HG03139 (cell line): ENCODE data around the gene CYP2J2.
"Not testable (repeated sequence)": the region's sequence is repeated elsewhere in the genome, so short reads cannot be mapped to it uniquely, and the experiment has no call there.

ENCODE experiments used
- ATAC-seq: cut with Tn5 transposase; IDR thresholded peaks from one replicate; pipeline ENCODE4 v1.9.1; 2021; ENCODE audit not compliant: unreplicated experiment

The CYP2J2 gene, protein sequence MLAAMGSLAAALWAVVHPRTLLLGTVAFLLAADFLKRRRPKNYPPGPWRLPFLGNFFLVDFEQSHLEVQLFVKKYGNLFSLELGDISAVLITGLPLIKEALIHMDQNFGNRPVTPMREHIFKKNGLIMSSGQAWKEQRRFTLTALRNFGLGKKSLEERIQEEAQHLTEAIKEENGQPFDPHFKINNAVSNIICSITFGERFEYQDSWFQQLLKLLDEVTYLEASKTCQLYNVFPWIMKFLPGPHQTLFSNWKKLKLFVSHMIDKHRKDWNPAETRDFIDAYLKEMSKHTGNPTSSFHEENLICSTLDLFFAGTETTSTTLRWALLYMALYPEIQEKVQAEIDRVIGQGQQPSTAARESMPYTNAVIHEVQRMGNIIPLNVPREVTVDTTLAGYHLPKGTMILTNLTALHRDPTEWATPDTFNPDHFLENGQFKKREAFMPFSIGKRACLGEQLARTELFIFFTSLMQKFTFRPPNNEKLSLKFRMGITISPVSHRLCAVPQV

DNA sequence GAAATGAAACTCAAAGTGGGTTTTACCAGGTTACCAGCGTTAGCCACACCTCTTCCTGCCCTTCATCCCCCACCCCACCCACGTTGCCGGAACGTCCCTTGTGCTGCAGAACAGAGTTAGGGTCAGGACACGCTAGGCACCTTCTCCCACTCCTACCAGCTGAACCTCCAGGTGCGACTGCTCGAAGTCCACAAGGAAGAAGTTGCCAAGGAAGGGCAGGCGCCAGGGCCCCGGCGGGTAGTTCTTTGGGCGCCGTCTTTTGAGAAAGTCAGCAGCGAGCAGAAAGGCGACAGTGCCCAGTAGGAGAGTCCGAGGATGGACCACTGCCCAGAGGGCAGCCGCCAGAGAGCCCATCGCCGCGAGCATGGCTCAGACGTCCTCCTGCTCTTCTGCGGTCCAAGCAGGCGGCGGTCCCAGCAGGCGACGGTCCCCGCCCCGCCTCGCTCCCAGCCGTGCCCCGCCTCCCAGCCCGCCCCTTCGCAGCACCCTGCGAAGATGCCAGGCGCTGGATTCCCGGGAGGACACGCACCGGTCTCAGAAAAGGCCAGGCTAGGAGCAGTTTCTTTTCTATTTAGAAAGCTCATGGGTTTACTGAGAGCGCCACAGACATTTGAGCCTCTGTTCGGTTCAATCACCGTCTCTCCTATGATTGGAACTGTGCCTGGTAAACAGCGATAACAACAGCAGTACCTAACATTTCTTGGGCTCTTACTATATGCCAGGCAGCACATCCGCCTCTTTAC lies at the start of gene CYP2J2:
Gene CYP2J2 (minus strand): TSS at position 393 of the 743 bp plus-strand sequence. CDS start 27 bp downstream, at position 366.
- peak; percentile 91 for ATAC-seq

- no peak for ATAC-seq
Measured at GRCh38 chr1:59973719-59974118, 47.1 kb upstream of the CYP2J2 start.

GRCh38 chr1:59972216-59972927 lies 45.8 kb upstream of the CYP2J2 start:
- ATAC-seq = no peak

GRCh38 chr1:59971464-59971911 lies 44.9 kb upstream of the CYP2J2 start:
- ATAC-seq = peak; percentile 73

DNA sequence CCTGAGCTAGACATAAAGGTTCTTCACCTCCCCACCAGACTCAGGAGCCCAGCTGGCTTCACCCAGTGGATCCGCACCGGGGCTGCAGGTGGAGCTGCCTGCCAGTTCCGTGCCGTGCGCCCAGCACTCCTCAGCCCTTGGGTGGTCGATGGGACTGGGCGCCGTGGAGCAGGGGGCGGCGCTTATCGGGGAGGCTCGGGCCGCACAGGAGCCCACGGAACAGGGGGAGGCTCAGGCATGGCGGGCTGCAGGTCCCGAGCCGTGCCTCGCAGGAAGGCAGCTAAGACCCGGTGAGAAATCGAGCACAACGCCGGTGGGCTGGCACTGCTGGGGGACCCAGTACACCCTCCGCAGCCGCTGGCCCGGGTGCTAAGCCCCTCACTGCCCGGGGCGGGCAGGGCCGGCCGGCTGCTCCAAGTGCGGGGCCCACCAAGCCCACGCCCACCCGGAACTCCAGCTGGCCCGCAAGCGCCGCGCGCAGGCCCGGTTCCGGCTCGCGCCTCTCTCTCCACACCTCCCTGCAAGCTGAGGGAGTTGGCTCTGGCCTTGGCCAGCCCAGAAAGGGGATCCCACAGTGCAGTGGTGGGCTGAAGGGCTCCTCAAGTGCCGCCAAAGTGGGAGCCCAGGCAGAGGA lies 43.1 kb upstream of the CYP2J2 start:
- not testable (repeated sequence) for ATAC-seq

GRCh38 chr1:59968746-59969145 lies 42.2 kb upstream of the CYP2J2 start:
- ATAC-seq = not testable (repeated sequence)

- ATAC-seq = no peak
Measured at GRCh38 chr1:59967780-59968179, 41.2 kb upstream of the CYP2J2 start.

DNA sequence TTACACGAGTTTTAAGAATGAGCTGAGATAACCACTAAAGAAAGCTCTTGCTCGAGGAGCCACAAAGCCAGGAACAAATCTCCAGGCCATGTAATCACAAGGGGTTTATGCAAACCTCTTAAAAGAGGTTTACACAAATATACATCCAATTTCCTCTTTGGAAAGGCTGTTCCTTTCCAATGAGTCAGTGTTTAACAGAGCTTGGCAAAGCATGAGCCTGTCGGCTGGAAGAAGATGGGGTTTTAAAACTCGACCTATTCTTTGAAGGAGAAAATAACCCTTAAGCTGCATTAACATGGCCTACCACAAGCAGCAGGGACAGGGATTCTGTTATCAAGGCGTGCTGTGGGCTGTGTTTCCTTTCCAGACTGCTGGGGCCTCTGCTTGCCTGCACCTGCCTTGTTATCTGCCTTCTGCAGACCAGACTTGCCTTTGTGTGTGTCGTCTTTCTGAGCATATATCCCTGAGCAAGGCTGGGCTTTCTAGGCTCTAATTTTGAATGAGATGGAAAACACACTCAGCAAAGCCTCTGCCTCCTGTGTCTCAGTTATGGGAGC lies 40.6 kb upstream of the CYP2J2 start:
- no peak for ATAC-seq

DNA sequence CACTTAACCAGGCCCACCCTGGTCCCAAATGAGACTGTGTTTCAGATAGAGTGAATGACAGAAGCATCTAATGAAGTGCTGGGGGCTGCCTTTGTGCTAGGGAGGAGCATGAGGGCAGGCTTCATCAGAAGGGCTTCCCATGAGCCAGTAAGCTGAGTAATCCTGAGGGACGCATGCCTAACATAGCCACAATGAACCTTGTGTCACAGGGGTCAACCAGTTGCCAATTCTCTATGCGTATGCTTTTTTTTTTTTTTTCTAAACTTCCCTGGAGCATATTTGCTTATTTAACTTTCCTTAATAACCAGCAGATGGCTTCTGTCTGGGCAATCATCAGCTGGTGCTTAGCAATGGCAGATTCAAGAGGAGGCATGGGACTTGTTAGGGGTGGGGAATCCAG lies 25.5 kb upstream of the CYP2J2 start:
- ATAC-seq = no peak

DNA sequence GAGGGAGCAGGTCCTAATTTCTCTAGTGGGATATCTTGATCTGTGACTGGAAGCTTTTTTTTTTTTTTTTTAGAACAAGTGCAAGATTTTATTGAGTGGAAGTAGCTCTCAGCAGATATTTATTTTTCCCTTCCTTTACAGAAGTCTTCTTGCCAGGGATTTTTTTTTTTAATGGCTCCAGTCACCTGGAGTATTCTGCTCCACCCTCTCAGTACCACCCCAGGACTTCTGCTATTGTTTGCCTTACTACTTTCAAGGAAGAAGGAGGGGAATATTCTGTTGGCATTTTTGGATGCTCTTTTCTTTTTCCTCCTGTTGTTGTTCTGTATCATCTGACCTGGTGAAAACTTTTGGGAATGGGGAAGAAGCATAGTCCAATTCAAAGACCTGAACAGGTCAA lies 23.1 kb upstream of the CYP2J2 start:
- ATAC-seq = no peak

DNA sequence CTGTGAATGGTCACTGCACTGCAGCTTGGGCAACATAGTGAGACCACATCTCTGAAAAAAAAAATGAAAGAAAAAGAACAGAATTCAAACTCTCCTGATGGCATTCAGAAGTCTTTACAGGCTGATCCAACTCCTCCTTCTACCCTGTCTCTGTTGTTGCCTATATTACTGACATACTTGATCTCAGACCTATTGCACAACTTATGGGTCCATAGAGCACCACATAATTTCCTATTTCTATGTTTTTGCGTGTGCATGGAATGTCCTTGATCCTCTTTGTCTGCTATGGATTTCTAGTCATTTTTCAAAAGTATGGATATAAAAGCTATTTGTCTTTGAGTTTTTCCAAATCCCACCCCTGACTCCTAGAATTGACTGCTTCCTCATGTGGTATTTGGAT lies 22.4 kb upstream of the CYP2J2 start:
- no peak for ATAC-seq

DNA sequence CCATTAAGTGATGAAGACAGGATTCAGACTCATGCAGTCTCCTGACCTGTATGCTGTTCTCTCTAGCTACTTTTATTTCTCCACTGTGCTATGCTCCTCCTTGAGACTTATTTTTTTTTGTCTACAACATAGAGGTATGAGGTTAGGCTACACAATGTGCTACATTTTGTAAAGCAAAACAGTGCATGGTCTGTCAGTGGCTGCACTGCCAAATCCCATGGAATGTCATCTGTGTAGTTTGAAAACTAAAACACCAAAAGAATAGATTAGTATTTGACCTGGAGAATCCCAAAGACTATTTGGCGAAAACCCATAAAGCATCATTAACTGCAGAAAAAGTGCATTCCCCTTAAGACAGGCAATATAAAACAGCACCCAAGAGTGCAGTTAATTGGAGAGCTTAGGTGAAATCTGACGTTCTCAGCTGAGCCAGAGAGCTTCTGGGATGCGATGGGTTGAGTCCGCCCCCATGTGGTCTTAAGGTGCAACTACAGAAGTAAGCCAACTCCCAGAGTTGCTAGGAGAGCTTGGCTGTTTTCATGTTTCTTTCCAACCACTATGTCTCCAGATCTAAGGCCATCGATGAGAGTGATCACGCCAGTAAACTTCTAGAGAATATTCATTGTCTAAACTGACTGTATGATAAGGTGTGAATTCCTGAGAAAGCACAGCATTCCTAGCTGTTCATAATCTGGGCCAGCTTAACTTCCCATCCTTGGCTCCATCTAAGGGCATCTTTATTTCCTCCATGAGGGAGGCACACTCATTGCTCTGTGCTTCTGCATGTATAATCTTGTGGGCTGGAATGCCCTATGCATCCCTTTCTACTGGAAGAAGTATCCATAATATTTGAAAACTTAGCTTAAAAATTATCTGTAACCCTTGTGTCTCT lies 20.7 kb upstream of the CYP2J2 start:
- peak; percentile 95 for ATAC-seq

DNA sequence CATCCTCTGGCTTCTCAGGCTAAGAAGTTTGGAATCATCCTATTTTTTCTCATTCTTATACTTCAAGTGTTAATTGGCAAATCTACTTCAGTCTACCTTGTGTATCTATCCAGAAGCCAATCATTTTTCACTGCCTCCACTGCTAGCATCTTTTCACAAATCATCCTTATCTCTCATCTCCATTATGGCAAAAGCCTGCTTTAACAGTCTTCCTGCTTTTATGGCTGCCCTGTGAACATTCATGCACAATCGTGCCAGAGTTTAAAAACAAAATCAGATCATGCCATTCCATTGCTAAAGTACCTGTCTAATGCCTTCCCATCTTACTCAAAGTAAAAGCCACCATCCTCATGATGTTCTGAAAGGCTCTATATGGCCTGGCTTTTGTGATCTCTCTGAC lies 19.2 kb upstream of the CYP2J2 start:
- ATAC-seq = no peak

- no peak for ATAC-seq
Measured at GRCh38 chr1:59939393-59939792, 12.8 kb upstream of the CYP2J2 start.

DNA sequence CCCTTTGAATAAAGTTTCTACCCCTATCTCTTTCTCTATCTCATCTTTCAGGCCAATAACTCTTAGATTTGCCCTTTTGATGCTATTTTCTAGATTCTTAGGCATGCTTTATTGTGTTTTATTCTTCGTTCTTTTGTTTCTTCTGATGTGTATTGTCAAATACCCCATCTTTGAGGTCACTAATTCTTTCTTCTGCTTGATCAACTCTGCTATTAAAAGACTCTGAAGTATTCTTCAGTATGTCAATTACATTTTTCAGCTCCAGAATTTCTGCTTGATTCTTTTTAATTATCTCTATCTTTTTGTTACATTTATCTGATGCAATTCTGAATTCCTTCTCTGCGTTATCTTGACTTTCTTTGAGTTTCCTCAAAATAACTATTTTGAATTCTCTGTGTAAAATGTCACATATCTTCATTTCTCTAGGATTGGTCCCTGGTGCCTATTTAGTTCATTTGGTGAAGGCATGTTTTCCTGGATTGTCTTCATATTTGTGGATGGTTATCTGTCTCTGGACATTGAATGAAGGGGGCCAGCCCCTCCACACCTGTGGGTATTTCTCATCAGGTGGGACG lies 11.2 kb upstream of the CYP2J2 start:
- no peak for ATAC-seq

DNA sequence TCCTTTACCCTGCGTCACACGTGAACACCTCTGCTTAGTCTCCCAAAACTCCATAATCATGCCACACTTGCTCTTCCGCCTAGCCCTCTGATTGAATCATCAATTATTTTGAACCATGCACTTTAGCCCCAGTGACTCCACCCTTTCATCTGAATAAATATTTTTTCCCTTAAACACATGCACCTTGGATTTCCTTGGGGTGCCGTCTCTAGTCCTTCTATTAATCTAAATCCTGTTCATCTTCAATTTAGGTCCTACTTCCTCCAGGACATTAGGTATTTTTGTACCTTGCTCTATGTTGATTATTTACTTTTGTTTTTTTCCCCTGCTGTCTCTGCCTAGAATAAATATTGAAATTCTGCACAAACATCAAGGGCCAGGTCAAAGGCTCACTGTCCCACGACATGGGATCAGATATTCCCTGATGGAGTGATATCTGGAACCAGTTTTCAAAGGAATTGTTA lies 9.8 kb upstream of the CYP2J2 start:
- no peak for ATAC-seq

DNA sequence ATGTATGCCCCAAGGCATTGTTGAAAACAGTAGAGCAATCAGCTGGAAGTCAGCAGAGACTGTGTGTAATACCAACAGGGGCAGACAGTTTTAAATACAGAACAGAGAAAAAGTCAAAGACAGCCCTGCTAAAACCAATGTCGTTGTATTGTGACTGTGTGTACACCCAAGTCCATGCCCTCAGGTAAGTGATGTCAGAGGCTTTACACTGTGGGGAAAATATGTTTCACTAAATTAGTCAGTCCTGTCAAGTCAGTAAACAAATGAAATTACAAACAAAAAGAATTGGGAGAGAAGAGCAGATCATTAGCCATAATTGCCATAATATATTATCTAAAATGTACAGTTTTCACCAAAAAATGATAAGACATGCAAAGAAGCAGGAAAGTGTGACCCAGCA lies 2.4 kb upstream of the CYP2J2 start:
- no peak for ATAC-seq

- no peak for ATAC-seq
Measured at GRCh38 chr1:59927213-59927612, 640 bp upstream of the CYP2J2 start.

DNA sequence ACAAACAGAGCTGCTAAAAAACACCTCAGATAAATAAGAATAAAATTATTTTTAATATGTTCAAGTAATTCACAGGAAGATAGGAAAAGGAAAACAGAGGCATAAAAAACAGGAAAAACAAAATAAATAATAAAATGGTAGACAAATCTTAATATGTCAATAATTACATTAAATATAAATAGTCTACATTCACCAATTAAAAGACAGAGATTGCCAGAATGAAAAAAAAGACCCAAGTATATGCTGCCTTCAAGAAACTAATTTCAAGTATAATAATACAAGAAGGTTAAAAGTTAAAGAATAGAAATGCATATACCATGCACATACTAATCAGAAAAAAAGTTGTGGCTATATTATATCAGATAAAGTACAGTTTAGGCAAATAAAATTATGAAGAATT lies 1.9 kb downstream of the CYP2J2 start:
- no peak for ATAC-seq
